NCI-H2171 (cell line): ENCODE measurements around the gene PLXNB2.
A peak's percentile ranks its signal among the peaks of the same experiment; 100 is the strongest.
"Not testable (repeated sequence)": the region's sequence is repeated elsewhere in the genome, so short reads cannot be mapped to it uniquely, and the experiment has no call there.

Experiments
- DNase-seq: peaks from one replicate; lab custom pipeline; 2025; lab: John Stamatoyannopoulos, UW

PLXNB2 gene, protein sequence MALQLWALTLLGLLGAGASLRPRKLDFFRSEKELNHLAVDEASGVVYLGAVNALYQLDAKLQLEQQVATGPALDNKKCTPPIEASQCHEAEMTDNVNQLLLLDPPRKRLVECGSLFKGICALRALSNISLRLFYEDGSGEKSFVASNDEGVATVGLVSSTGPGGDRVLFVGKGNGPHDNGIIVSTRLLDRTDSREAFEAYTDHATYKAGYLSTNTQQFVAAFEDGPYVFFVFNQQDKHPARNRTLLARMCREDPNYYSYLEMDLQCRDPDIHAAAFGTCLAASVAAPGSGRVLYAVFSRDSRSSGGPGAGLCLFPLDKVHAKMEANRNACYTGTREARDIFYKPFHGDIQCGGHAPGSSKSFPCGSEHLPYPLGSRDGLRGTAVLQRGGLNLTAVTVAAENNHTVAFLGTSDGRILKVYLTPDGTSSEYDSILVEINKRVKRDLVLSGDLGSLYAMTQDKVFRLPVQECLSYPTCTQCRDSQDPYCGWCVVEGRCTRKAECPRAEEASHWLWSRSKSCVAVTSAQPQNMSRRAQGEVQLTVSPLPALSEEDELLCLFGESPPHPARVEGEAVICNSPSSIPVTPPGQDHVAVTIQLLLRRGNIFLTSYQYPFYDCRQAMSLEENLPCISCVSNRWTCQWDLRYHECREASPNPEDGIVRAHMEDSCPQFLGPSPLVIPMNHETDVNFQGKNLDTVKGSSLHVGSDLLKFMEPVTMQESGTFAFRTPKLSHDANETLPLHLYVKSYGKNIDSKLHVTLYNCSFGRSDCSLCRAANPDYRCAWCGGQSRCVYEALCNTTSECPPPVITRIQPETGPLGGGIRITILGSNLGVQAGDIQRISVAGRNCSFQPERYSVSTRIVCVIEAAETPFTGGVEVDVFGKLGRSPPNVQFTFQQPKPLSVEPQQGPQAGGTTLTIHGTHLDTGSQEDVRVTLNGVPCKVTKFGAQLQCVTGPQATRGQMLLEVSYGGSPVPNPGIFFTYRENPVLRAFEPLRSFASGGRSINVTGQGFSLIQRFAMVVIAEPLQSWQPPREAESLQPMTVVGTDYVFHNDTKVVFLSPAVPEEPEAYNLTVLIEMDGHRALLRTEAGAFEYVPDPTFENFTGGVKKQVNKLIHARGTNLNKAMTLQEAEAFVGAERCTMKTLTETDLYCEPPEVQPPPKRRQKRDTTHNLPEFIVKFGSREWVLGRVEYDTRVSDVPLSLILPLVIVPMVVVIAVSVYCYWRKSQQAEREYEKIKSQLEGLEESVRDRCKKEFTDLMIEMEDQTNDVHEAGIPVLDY (N-terminal part only)

DNA sequence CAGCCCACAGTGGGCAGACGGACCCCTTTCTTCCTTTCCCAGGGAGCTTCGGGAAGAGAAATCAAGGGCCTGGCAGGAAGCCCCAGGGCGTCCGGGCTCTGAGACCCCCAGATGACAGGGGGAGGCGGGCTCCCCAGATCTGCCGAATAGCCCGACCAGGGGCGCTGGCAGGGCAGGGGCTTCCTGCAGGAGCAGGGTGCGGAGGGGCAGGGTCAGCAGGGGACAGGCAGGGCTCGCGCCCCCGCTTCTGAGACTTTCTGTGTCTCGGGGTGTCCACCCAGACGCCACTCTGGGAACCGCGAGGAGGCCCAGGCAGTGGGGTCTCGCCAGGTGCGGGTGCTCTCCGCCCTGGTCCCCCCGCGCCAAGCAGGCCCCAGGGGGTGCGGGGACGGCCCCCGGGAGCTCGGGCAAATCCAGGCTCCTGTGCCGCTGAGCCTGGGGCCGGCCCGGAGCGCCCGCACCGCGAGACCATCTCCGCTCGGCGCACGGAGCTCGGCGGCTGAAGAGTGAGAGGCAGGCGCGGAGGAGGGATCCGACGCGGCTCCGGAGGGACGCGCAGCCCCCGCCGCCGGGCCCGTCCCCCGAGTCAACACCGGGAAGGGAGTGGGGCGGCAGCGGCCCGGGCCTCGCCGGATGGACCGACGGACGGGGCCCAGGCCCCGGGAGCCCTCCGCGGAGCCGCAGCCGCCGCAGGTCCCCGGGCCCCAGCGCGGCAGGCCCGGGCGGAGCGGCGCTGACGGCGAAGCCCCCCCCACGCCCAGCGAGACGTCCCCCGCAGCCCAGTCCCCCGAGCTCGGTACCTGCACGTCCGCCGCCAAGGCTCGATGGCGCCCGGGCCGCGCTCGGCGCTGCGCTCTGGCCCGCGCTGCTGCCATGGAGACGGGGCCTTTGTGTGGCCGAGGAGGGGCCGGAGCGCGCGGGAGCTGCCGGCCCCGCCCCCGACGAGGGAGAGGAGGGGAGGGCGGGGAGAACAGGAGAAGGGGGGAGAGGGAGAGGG, at the start of gene PLXNB2:
Gene PLXNB2 (minus strand): TSS at position 894 of the 997 bp plus-strand sequence. CDS start 17,062 bp downstream, outside the sequence.
- DNase-seq: peak; percentile 77

DNA sequence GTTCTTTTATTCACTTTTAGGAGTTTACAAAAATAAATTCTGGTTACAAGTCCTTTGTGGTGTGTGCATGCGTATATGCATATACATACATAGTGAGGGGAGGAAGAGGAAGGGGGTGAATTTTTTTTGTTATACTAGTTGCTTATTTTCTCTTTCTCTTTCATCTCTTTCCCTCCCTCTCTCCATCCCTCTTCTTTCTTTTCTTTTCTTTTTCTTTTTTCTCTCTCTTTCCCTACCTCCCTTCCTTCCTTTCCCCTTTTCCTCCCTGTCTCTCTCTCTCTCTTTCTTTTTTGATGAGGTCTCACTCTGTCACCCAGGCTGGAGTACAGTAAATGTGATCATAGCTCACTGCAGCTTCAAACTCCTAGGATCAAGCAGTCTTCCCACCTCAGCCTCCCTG, 49.8 kb upstream of the PLXNB2 start:
- no peak for DNase-seq

DNA sequence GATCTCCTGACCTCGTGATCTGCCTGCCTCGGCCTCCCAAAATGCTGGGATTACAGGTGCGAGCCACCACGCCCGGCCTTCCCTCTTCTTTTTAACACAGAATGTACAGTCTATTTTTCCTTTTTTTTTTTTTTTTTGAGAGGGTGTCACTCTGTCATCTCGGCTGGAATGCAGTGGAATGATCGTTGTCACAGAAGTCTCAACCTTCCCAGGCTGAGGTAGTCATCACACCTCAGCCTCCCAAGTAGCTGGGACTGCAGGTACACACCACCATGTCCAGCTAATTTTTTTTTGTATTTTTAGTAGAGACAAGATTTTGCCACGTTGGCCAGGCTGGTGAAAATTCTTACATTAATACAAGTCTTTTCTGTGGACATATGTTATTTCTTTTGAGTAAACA, 48.7 kb upstream of the PLXNB2 start:
- no peak for DNase-seq

DNA sequence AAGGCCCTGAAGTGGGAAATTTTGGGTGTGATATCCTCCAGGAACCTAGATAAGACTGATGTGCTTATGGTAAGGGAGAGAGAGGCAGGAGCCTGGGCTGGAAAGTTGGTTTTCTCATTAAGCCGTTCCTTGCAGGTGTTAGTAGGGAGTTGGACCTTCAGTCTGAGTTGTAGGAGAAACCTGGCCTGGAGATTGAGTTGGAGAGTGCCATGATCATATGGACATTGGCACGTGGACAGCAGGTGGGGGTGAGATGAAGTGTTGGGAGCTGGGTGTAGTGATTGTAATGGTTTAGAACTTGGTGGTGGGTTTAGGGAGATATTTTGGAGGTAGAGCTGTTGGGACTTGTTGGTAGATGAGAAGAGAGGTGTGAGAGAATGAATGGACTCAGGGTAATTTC, 40.6 kb upstream of the PLXNB2 start:
- no peak for DNase-seq

DNA sequence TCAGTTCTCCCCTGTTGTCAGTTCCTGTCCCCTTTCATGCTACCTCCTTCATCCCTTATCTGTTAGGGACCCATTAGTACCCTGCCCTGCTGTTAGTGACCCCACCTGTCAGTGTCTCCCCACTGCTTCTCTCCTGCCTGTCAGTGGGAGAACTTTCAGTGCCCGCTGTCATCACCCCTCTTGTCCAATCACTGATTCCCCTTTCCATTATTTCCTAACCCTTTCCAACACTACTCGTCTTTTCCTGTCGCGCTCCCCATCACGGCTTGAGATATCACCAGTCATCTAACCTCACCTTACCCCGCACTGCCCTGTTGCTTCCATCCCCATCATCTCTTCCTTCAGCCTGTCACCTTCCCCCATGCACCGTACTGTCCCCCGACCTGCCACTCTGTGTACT, 39.7 kb upstream of the PLXNB2 start:
- no peak for DNase-seq

DNA sequence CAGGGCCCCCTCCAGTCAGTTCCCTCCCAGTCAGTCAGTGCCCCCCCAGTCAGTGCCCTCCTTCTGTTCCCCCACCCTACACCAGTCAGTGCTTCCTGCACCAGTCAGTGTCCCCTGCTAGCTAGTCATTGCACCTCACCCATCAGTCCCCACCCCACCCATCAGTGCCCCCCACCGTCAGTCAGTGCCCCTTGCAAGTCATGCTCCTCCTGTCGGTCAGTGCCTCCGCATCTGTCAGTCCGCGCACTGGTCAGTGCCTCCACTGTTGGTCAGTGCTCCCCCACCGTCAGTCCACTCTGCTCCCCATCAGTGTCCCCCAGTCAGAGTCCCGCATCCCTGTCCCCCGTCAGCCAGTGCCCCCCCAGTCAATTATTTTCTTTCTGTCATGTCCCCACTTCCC, 39.0 kb upstream of the PLXNB2 start:
- DNase-seq: no peak

DNA sequence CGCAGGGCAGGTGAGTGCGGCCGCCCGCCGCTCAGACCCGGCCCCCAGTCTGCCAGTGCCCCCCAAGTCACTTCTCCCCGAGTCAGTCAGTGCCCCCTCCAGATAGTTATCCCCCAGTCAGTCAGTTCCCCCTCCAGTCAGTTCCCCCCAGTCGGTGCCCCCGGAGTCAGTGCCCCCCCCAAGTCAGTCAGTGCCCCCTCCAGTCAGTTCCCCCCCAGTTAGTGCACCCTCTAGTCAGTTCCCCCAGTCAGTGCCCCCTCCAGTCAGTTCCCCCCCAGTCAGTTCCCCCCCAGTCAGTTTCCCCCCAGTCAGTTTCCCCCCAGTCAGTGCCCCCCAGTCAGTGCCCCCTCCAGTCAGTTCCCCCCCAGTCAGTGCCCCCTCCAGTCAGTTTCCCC, 36.1 kb upstream of the PLXNB2 start:
- DNase-seq: no peak

DNA sequence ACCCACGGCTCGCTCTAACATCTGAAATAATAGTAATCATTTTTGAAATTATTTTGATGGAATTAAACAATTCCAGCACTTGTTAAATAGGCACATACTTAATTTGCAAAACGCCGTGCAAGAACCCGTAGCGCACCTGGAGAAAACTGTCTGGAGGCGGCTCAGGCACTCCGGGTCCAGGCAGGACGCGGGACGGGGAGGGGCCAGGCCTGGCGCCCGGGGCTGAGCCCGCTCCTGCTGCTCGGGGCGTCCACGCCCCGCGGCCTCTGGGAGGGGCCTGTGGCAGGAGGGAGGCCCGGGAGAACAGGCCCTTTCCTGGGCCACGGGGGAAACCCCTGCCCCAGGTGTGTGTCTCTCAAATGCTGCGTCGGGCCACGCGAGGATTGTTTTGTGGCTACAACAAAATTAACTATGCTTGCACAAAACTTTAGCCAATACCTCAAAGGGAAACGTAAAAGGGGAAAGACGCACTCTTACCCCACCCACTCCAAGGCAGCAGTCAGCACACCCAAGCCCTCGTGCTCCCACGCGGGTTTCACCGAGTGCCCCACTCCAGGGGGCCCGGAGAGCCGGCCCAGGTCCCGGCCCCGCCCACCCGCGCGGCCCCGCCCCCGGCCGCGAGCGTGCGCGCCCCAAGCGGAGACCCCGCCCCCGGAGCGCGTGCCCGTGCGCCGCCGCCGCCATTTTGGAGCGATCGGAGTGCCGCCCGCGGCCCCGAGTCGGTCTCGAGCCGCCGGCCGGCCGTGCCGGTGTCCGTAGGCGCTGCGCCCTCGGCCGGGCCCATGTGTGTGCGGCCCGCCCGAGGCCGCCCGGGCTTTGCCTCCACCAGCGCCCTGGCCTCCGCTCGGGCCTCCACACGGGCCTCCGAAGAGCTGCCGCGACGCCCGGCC, 35.5 kb upstream of the PLXNB2 start, which contains the start of gene PPP6R2:
Gene PPP6R2 (plus strand): TSS at position 677 of the 890 bp plus-strand sequence. CDS start 50,582 bp downstream, outside the sequence.
- DNase-seq: peak; percentile 76

DNA sequence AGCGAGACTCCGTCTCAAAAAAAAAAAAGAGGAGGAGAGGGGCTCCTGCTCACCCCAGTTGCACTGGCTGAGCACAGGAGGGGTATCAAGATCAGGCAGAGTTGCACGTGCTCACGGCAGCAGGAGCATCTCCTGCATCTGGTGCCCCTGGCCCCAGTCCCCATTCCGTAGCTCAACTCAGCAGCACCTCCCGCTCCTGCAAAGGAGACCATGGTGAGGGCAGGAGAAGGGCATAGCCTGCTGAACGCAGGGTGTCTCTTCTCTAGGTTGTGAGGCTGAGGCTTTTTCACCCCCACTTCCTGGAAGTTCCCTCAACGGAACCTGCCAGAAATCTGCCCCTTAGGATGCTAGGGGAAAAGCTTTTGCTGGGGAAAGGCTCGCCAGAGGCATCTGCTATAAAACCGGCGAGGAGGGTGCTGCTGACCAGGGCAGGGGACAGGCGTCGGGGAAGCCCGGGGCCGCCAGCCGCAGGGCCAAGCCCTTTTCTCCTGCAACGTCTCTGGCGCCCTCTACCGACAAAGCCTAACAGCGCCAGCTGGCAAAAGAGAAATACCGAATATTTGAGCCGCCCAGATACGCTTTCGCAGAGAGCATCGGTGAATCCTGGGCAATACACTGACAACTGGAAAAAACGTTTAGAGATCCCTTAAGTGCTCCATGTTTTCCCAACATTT, 34.7 kb upstream of the PLXNB2 start:
- DNase-seq: peak; percentile 82

DNA sequence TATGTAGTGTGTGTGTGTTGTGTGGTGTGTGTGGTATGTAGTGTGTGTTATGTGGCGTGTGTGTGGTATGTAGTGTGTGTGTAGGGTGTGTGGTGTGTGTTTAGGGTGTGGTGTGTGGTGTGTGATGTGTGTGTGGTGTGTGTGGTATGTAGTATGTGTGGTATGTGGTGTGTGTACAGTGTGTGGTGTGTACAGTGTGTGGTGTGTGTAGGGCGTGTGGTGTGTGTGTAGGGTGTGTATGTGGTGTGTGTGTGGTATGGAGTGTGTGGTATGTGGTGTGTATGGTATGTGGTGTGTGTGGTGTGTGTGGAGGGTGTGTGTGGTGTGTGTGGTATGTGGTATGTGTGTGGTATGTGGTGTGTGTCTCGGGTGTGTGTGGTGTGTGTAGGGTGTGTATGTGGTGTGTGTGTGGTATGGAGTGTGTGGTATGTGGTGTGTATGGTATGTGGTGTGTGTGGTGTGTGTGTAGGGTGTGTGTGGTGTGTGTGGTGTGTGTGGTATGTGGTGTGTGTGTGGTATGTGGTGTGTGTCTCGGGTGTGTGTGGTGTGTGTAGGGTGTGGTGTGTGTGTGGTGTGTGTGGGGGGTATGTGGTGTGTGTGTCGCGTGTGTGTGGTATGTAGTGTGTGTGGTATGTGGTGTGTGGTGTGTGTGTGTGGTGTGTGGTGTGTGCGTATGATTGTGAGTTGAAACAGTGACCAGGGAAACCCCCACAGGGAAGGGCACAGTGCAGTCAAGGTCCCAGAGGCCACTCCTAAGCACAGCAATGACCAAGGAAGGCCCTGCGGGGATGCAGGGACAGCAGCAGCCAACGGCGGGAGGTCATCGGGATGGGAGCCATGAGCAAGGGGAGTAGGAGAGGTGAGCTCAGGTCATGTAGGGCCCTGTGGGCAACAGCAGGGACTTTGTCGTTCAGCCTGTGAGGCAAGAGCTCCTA, 32.8 kb upstream of the PLXNB2 start:
- DNase-seq: no peak

DNA sequence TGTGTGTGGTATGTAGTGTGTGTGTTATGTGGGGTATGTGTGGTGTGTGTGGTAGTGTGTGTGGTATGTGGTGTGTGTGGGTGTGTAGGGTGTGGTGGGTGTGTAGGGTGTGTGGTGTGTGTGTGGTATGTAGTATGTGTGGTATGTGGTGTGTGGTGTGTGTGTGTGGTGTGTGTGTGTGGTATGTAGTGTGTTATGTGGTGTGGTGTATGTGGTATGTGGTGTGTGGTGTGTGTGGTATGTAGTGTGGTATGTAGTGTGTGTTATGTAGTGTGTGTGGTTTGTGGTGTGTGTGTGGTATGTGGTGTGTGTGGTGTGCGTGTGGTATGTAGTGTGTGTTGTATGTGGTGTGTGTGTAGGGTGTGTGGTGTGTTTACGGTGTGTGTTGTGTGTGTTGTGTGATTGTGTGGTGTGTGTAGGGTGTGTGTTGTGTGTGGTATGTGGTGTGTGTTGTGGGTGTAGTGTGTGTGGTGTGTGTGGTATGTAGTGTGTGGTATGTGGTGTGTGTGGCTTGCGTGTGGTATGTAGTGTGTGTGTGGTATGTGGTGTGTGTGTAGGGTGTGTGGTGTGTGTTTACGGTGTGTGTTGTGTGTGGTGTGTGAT, 31.5 kb upstream of the PLXNB2 start:
- no peak for DNase-seq

DNA sequence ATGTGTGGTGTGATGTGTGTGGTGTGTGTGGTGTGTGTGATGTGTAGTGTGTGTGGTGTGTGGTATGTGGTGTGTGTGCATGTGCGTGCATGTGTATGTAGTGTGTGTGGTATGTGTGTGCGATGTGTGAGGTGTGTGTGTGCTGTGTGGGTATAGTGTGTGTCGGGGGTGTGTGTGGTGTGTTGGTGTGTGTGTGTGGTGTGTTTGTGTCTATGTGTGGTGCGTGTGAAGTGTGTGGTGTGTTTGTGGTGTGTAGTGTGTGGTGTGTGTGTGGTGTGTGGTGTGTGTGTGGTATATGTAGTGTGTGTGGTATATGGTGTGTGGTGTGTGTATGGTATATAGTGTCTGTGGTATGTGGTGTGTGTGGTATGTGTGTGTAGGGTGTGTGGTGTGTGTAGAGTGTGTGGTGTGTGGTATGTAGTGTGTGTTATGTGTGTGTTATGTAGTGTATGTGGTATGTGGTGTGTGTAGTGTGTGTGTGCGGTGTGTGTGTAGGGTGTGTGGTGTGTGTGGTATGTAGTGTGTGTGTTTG, 30.7 kb upstream of the PLXNB2 start:
- no peak for DNase-seq

DNA sequence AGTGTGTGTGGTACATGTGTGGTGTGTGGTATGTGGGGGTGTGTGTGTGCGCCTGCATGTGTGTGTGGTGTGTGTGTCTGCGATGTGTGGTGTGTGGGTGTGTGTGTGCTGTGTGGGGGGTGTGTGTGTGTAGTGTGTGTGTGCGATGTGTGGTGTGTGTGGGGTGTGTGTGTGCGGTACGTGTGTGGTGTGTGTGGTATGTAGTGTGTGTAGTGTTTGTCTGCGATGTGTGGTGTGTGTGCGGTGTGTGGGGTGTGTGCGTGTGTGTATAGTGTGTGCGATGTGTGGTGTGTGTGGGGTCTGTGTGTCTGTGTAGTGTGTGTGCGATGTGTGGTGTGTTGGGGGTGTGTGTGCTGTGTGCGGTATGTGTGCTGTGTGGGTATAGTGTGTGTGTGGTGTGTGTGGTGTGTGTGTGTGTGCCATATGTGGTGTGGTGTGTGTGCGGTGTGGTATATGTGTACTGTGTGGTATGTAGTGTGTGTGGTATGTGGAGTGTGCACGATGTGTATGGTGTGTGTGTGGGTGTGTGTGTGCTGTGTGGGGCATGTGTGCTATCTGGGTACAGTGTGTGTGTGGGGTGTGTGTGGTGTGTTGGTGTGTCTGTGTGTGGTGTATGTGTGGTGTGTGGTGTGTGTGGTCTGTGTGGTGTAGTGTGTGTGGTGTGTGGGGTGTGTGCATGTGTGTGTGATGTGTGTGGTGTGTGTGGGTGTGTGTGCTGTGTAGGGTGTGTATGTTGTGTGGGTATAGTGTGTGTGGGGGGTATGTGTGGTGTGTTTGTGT, 30.0 kb upstream of the PLXNB2 start:
- no peak for DNase-seq

DNA sequence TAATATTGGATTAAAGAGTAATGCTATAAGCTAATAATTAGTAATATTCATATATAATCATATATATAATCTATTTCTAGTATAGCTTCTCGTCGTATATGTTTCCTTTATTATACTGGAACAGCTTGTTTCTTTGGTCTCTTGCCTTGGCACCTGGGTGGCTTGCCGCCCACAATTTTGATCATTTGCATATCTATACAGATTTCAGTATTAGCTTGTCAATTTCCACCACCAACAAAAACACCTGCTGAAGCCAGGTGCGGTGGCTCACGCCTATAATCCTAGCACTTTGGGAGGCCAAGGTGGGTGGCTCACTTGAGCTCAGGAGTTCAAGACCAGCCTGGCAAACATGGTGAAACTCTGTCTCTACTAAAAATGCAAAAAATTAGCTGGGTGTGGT, 27.0 kb upstream of the PLXNB2 start:
- DNase-seq: not testable (repeated sequence)

DNA sequence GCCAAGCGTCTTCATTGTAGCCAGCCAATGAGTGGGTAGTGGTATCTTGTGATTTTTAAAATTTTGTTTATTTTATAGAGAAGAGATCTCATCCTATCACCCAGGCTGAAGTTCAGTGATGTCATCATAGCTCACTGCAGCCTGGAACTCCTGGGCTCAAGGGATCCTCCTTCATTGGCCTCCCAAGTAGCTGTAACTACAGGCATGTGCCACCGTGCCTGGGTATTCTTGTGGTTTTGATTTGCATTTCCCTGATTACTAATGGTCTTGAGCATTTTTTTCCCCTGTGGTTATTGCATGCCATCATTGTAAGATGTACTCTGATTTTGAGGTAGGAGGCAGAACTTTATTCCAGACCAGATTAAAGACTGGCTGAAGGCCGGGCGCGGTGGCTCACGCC, 21.8 kb upstream of the PLXNB2 start:
- no peak for DNase-seq

DNA sequence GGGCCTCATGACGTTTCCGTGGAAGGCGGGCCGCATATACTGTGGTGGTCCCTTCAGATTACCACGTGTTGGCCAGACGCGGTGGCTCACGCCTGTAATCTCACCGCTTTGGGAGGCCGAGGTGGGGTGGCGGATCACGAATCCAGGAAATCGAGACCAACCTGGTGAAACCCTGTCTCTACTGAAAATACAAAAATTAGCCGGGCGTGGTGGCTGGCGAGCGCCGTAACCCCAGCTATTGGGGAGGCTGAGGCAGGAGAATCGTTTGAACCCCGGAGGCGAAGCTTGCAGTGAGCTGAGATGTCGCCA, 20.2 kb upstream of the PLXNB2 start:
- no peak for DNase-seq
